HG03103 (cell line): ENCODE measurements around the gene TM7SF3.
"Not testable (repeated sequence)": the region's sequence is repeated elsewhere in the genome, so short reads cannot be mapped to it uniquely, and the experiment has no call there.

ENCODE experiments used
- ATAC-seq: cut with Tn5 transposase; IDR thresholded peaks from one replicate; pipeline ENCODE4 v1.9.1; 2021; ENCODE audit warnings: low read depth; ENCODE audit not compliant: unreplicated experiment

The TM7SF3 gene

GRCh38 chr12:27017163-27017823 is 3.1 kb upstream of the TM7SF3 start:
- not testable (repeated sequence) for ATAC-seq

- ATAC-seq, result no peak
Observed at GRCh38 chr12:27015730-27016076, 1.5 kb upstream of the TM7SF3 start.

DNA sequence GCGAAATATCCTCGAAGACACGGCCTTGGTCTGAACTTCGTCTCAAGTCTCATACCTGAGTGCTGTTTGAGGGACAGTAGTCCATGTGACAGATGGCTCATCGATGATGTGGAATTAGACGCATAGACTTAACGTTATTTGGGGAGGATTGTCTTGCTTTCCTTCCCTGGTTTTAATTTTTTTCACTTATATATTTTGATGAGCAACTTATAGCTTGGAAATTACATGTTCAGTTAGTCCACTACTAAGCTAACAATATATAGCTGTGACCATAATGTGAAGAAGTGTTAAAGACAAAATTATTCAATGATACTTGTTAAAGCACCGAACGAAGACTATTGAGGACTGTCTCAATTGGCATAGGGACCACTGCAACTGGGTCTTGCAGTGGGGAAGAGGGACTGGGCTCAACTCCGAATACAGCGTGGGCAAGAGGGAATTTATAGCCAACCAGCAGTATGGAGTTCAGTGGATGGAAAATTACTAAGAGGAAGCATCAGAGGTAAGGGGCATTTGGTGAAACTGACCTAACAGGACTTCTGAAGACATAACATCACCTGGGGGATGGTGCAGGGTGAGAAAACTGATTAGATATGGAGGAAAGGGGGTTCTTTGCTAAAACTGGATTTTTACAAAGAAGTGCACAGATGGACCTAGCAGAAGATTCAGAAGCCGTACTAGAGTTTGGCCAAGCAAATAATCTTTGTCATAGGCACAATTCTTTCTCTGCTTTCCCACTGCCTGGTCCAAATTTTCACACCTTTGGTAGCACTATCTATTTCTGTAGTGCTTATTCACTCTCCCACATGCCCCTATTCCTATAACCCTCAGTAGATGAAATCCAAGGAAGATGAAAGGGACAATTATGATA is 910 bp upstream of the TM7SF3 start:
- no peak for ATAC-seq

- peak; percentile 10 for ATAC-seq
Observed at GRCh38 chr12:27013611-27014084, 536 bp downstream of the TM7SF3 start.

DNA sequence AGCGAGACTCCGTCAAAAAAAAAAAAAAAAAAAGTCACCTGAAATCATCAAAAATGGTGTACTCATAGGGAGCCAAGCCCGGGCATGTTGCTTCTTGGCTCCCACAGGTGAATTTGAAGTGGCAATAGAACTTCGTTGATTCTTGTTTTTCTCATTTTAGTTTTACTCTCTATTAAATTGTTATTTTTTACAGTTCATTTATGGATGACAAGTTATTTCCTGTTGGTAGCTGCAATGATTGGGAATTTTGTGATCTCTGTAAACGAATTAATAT is 1.3 kb downstream of the TM7SF3 start:
- ATAC-seq, result no peak

- no peak for ATAC-seq
Observed at GRCh38 chr12:27012239-27012981, 1.8 kb downstream of the TM7SF3 start.

- ATAC-seq, result no peak
Observed at GRCh38 chr12:27009881-27010301, 4.3 kb downstream of the TM7SF3 start.

DNA sequence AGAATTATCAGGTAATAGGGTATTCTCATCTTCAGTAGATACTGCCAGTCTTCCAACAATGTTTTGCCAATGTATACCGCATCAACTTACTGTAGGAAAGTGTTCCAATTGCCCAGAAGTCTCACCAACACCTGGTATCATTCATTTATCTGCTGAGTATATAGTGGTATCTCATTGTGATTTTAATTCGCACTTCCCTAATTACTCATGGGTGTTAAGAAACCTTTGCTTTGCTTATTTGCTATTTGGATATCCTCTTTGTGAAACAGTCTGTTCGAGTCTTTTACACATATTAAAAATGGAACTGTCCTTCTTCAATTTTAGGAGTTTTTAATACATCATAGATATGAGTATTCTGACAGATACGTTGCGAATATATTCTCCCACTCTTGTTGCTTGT is 6.1 kb downstream of the TM7SF3 start:
- ATAC-seq, result no peak

DNA sequence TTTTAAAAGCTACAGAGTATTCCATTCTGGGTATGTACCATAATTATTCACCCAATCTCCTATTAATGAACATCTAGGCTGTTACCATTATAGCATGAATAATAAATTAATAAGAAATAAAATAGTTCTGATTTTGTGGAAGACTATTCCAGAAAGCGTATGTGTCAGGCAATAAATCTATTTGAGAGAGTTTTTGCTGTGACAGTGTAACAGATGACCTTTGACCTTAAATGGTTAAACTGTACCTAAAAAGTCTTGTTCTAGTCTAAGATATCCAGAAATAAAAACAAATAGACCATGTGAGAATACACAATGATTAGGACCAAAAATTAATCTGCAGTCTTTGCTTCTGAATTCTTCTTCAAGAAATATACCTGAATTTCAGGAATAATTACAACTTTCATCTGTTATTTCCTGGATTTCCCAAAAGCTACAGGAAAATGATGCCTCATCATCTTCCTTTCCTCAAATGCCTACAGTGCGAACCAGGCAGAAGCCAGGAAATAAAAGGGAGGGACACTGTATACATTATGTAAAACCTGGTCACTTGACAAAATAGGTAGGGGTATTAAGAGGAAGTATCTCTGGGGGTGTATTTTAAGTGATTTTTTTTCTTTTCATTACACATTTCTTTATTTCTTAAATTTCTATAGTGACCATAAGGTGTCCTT is 7.3 kb downstream of the TM7SF3 start:
- ATAC-seq, result no peak

GRCh38 chr12:27005495-27005894 is 8.7 kb downstream of the TM7SF3 start:
- no peak for ATAC-seq

- ATAC-seq, result no peak
Observed at GRCh38 chr12:27003421-27004381, 10.5 kb downstream of the TM7SF3 start.

GRCh38 chr12:27002141-27002540 is 12.0 kb downstream of the TM7SF3 start:
- no peak for ATAC-seq

- no peak for ATAC-seq
Observed at GRCh38 chr12:27001663-27002062, 12.5 kb downstream of the TM7SF3 start.

- ATAC-seq, result no peak
Observed at GRCh38 chr12:27000961-27001360, 13.2 kb downstream of the TM7SF3 start.

- no peak for ATAC-seq
Observed at GRCh38 chr12:26997003-26997402, 17.2 kb downstream of the TM7SF3 start.

DNA sequence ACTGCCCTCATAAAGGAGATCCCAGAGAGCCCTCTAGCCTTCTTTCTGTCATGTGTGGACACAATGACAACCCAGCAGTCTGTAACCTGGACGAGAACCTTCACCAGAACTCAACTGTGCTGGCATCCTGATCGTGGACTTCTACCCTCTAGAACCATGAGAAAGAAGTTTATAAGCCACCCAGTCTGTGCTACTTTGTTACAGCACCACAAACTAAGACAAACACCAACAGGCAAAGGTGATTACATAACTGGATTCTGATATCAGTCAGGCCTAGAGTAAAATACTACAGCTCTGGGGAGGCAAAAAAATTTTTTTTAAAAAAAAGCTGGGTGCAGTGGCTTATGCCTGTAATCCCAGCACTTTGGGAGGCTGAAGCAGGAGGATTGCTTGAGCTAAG is 18.5 kb downstream of the TM7SF3 start:
- no peak for ATAC-seq

DNA sequence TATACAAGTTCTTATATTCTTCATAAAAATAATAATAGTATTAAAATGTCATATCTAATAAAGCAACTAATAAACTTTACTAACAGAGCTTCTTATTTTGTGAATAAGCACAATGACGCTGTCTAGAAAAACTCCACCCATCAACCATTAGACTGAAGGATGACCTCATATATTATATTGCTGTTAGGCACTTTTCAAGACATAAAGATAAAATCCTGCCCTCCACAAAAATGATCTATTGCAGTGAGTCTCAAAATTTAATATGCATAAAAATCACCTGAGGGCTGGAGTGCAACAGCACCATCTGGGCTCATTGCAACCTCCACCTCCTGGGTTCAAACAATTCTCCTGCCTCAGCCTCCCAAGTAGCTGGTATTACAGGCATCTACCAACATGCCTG is 20.1 kb downstream of the TM7SF3 start:
- no peak for ATAC-seq

GRCh38 chr12:26991826-26992225 is 22.4 kb downstream of the TM7SF3 start:
- ATAC-seq, result no peak

DNA sequence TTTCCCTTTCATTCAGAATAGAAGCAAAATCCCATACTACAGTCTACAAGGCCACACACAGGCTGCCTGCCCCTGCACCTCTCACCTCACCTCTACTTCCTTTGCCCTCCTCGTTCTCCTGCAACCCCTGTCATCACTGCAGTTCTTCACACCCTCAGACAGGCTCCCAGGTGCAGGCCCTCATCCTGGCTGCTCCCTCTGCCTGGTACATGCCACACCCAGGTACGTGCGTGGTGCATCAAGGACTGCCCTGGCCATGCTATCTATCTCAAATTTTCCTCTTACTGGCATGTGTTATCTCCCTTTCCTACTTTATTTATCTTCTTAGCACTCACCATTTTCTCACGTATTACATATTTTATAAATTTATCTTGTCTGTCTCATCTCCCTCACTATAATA is 24.3 kb downstream of the TM7SF3 start:
- no peak for ATAC-seq

DNA sequence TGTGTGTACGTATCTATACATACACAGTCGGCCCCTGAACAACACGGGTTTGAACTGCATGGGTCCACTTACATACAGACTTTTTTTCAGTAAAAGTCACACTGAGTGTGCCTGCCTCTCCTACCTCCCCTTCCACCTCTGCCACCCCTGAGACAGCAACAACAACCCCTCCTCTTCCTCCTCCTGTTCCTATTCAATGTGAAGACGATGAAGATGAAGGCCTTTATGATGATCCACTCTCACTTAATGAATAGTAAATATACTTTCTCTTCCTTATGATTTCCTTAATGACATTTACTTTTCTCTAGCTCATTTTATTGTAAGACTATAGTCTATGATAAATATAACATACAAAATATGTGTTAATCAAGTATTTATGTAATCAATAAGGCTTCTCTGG is 25.5 kb downstream of the TM7SF3 start:
- ATAC-seq, result no peak
